GM12878 (cell line): Measurements from ENCODE around the gene PTPRN2.

Source experiments
- EZH2 ChIP-seq: IDR thresholded peaks from 2 replicates; pipeline ENCODE4 v1.6.1; 2012; ENCODE audit warnings: low read depth, mild to moderate bottlenecking, control low read depth, inconsistent platforms, low read length, borderline replicate concordance; ENCODE audit not compliant: control insufficient read depth
- HCFC1 ChIP-seq: fragments of 150-350 bp; IDR thresholded peaks from 2 replicates; pipeline ENCODE4 v1.6.1; 2014; ENCODE audit warnings: low read length
- RAD21 ChIP-seq: IDR thresholded peaks from 2 replicates; pipeline ENCODE4 v1.6.1; 2011; ENCODE audit warnings: mild to moderate bottlenecking, low read depth, low read length, moderate library complexity; ENCODE audit not compliant: insufficient read depth
- SMAD1 ChIP-seq: fragments of 450-650 bp; IDR thresholded peaks from 2 replicates; pipeline ENCODE4 v1.6.1; 2018; ENCODE audit warnings: mild to moderate bottlenecking, low read depth; ENCODE audit not compliant: partially characterized antibody
- TF ChIP-seq, protein P1 (sequence below): IDR thresholded peaks from 2 replicates; pipeline ENCODE4 v1.6.1; 2011; ENCODE audit warnings: low read depth, low read length, improper control_type of control experiment, borderline replicate concordance

DNA sequence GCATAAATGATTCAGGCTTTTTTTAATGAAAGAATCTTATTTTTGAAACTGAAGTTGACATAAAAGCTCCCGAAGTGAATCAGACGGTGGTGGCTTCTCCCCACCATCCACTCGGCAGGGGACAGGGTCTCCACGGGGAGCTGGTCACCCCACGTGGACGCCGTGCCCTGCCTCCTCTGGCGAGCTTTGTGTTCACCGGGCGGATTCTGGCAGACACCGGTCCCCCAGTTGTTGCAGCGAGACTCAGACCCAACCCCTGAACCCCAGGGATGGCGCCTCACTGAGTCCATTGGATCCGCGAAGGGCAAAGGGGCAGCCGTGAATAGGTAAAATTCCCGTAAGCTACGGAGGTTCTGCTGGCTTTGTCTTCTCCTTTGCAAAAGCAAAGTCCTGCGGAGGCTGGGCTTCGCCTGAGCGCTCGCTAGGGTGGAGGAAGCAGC lies 38.4 kb downstream of the PTPRN2 start:
- TF ChIP-seq SMAD1, result no peak
- TF ChIP-seq, protein P1, sequence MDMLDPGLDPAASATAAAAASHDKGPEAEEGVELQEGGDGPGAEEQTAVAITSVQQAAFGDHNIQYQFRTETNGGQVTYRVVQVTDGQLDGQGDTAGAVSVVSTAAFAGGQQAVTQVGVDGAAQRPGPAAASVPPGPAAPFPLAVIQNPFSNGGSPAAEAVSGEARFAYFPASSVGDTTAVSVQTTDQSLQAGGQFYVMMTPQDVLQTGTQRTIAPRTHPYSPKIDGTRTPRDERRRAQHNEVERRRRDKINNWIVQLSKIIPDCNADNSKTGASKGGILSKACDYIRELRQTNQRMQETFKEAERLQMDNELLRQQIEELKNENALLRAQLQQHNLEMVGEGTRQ, result no peak
- no peak for TF ChIP-seq RAD21
- TF ChIP-seq HCFC1, result no peak
- no peak for TF ChIP-seq EZH2
